ENCODE results near the gene AMDHD2.
"Not testable (repeated sequence)": the region's sequence is repeated elsewhere in the genome, so short reads cannot be mapped to it uniquely, and the experiment has no call there.

- TF ChIP-seq ZNF155 (tag by site-specific recombination; IDR thresholded peaks at IDR 0.05); KLF8 (tag by site-specific recombination; IDR thresholded peaks at IDR 0.05); ZNF768 (tag by site-specific recombination; IDR thresholded peaks at IDR 0.05); KLF7 (tag by site-specific recombination; IDR thresholded peaks at IDR 0.05; ENCODE audit: borderline replicate concordance); ZNF24 (tag by site-specific recombination; IDR thresholded peaks at IDR 0.05); ZNF658 (tag by site-specific recombination; IDR thresholded peaks at IDR 0.05); ZNF664 (tag by site-specific recombination; IDR thresholded peaks at IDR 0.05); SETDB1 (IDR thresholded peaks at IDR 0.05; ENCODE audit: insufficient read length, low read length); ZNF311 (tag by site-specific recombination; IDR thresholded peaks at IDR 0.05; ENCODE audit: borderline replicate concordance); ZNF146 (tag by site-specific recombination; IDR thresholded peaks at IDR 0.05); ZNF140 (tag by site-specific recombination; IDR thresholded peaks at IDR 0.05): not testable (repeated sequence)
- TF ChIP-seq, protein P1, sequence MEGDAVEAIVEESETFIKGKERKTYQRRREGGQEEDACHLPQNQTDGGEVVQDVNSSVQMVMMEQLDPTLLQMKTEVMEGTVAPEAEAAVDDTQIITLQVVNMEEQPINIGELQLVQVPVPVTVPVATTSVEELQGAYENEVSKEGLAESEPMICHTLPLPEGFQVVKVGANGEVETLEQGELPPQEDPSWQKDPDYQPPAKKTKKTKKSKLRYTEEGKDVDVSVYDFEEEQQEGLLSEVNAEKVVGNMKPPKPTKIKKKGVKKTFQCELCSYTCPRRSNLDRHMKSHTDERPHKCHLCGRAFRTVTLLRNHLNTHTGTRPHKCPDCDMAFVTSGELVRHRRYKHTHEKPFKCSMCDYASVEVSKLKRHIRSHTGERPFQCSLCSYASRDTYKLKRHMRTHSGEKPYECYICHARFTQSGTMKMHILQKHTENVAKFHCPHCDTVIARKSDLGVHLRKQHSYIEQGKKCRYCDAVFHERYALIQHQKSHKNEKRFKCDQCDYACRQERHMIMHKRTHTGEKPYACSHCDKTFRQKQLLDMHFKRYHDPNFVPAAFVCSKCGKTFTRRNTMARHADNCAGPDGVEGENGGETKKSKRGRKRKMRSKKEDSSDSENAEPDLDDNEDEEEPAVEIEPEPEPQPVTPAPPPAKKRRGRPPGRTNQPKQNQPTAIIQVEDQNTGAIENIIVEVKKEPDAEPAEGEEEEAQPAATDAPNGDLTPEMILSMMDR (tag by site-specific recombination; IDR thresholded peaks at IDR 0.05), result not testable (repeated sequence)
Measured at GRCh38 chr16:2568573-2568972, 48.4 kb downstream of the AMDHD2 start.
